Stimulated activated CD4-positive, alpha-beta T cell treated with anti-CD3 and anti-CD28 coated beads, Interleukin-1b, Interleukin-23, amount 100 ng/mL, for 1 hour (primary cell): ENCODE measurements around the gene FPR2.
"Not testable (repeated sequence)": the region's sequence is repeated elsewhere in the genome, so short reads cannot be mapped to it uniquely, and the experiment has no call there.

Source experiments
- DNase-seq, 2 donors: peaks; one replicate each; pipeline ENCODE4 v3.0.0-alpha.2; 2020; ENCODE audit warnings: low read depth in 2 of 2

FPR2 gene

DNA sequence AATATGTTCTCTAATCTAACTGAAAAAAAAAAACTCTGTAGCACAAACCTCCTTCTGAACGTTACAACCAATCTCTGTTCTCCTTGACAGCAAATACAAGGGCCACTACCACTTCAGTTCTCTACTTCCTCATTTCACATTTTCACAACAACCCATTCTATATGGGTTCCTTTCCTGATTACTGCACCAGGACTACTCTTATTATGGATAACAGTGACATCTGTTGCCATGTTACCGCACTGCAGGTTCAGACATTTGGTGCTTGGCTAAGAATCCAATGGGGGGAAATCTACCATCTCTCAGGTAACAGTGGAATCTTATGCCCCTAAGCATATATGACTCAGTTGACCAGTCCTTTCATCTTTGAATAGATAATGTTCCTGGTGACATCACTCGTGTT lies 22.4 kb downstream of the FPR2 start:
- DNase-seq = no peak

DNA sequence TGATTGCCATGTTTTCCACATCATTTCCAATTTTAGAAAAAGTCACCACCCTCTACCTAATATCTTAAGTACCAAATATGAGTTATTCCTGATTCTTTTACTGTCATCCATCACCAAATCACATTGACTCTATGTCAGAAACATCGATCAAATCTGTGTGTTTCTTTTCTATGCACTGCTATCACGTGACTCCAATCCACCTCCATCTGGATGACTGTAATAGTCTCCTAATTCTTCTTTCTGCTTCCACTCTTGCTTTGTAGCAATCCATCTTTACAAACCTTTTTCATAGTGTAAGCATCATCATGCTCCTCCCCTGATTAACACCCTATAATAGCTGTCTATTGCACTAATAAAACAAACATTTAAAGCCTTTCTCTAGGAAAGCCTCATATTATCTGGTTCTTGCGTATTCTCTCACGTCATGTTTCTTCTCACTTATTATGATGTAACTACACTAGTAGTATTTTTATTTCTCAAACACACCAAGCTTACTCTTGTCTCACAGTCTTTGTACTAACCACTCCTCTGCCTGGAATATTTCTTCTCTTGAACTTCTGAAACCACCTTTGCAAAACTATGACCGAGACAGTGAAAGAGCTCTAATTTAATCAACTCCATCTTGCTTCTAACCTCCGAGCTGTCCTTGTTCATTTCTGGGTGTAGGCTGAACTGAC lies 23.3 kb downstream of the FPR2 start:
- DNase-seq = no peak

DNA sequence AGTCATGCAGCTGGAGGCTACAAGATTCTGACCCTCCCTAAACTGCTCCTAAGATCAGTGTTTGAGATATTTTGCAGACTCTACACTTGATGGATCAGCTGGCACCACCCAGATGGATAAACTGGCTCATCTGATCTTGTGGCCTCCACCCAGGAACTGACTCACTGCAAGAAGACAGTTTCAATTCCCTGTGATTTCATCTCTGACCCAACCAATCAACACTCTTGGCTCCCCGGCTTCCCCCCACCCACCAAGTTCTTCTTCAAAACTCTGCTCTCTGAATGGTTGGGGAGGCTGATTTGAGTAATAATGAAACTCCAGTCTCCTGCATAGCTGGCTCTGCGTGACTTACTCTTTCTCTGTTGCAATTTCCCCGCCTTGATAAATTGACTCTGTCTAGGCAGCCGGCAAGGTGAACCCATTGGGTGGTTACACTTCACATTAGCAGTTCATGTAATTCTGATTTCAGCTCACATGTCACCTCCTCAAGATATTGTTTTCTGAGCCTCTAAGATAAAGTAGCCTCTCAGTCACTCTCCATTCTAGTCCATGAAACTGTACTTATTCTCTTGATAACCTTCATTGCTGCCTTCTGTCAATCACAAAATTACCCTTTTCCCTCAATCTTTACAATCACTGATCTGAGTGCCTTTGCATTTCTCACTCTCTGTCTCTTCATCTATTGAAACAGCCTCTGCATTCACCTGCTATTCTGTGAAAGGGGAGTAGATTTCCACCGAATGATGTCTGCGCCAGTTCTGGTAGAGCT lies 24.1 kb downstream of the FPR2 start:
- peak in 1 of 2 donors; percentile 14 for DNase-seq

DNA sequence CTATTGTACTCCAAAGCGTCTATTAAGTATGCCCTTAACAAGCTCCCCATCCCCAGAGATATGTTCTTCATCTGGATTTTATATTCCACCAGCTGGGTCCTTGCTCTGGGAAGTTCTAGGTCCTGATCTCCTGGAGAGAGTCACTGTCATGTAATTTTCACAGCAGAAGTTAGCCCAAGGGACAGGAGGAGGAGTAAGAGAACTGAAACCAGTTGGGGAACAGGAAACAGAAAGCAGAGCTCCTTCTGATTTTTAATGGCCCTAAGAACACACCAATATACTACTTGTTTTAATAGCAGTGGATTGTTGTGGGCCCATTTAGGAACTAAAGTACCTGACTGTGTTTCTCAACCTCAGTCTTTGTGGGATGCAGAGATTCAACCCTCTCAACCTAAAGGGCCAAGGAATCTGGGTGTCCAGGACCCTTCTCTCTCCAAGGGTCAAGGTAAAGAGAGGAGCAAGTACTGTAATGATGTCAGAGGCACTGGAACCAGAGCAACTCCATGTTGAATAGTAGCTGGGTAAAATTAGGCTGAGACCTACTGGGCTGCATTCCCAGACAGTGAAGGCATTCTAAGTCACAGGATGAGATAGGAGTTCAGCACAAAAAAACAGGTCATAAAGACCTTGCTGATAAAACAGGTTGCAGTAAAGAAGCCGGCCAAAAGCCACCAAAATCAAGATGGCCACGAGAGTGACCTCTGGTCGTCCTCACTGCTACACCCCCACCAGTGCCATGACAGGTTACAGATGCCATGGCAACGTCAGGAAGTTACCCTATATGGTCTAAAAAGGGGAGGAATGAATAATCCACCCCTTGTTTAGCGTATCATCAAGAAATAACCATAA lies 25.9 kb downstream of the FPR2 start:
- DNase-seq = no peak

DNA sequence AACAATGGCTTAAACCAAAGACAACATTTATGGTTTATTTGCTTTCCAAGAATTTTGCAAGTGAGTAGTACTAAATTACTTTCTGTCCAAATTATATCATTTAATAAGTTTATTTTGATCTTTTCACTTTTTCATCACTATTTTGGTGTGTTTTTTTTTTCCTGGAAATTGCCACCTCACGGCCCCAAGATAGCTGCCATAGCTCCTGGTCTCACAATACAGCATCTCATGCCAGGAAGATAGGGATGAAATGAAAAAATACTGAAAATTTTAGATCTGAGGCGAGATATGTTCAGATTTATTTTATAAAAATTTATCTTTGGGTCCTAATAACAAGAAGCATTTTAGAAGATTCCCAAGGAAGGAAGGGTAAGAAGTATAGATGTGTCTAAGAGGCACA lies 27.0 kb downstream of the FPR2 start:
- no peak for DNase-seq

- no peak for DNase-seq
Measured at GRCh38 chr19:51789061-51789795, 28.2 kb downstream of the FPR2 start.

GRCh38 chr19:51792932-51793331 lies 32.0 kb downstream of the FPR2 start:
- DNase-seq = no peak

GRCh38 chr19:51793994-51794393 lies 33.0 kb downstream of the FPR2 start:
- DNase-seq = no peak

DNA sequence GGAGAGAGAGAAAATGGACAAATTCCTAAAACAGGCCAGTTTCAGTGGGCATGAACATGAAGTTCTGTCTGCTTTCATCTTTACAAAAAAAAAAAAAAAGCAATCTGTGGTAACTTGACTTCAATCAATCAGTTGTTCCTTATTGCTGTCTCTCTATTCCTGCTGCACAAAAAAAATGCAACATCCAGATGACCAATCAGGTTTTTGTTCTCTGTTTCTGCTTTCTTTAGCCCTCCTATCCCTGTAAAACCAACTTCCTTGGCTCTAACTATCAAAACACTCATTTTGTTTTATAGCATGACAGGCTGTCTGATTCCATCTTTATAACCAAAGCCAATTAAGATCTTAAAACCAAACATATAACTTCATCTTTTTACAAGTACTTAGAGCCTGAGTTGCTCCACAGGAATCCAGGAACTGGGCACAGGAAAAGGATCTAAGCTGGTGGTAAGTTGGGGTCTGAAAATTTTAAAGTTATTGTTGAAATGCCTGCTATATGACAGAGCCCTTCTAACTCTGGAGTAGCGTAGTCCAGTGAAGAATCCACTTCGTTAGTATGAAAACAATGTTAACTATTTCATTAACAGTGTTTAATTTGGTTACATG lies 34.0 kb downstream of the FPR2 start, which contains the start of gene FPR3:
FPR3 (plus strand) TSS at position 273 of the 606 bp plus-strand sequence. CDS start 28,592 bp downstream, outside the sequence.
- DNase-seq = no peak

GRCh38 chr19:51796195-51796679 lies 35.3 kb downstream of the FPR2 start:
- DNase-seq = no peak

DNA sequence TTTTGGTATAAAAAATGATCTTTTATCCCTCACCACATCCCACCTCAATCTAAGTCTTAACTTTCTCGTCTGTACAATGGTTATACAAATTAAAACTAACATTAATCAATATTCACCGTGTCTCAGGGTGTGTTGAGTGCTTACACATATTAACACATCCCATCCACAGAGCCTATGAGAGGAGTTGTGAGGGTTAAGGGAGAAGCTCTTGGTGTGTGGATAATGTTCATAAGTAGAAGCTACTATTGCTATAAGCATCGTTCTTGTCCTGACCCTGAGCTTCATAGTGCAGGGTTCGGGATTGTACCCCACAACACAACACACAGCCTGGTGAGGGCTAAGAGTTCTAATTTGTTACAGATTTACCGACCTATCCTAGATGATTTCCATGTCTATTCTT lies 36.5 kb downstream of the FPR2 start:
- no peak for DNase-seq

GRCh38 chr19:51798062-51798461 lies 37.1 kb downstream of the FPR2 start:
- DNase-seq = no peak

DNA sequence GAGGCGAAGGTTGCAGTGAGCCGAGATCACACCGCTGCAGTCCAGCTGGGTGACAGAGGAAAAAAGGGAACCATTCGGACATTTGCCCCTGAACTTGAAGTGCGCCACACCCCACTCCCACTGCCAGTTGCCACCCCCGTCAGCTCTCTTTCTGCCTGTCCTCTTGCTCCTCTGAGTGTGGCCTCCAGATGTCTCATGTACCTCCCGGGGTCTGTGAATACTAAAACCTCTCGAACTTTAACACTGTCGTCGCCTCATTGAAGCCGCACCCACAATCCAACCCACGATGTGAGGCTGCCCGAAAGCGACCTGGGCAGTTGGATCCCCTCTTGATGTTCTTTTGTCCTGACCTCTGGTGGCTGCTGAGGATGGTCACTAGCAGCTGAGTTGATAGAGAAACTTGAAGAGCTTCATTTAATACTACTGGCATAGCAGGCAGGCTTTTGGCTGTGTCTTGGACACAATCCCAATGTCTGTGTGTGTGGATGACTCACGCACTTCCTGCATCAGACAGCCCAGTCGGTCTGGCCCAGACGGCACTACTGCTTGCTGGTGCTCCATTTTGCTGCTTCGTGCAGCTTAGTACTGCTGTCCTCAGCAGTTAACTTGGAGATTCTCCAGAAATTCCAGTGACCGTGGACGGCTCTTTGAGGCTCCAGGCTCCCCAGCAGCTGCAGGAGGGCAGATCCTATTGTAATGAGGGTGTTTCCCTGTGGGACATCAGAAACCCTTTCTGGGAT lies 38.2 kb downstream of the FPR2 start:
- no peak for DNase-seq

DNA sequence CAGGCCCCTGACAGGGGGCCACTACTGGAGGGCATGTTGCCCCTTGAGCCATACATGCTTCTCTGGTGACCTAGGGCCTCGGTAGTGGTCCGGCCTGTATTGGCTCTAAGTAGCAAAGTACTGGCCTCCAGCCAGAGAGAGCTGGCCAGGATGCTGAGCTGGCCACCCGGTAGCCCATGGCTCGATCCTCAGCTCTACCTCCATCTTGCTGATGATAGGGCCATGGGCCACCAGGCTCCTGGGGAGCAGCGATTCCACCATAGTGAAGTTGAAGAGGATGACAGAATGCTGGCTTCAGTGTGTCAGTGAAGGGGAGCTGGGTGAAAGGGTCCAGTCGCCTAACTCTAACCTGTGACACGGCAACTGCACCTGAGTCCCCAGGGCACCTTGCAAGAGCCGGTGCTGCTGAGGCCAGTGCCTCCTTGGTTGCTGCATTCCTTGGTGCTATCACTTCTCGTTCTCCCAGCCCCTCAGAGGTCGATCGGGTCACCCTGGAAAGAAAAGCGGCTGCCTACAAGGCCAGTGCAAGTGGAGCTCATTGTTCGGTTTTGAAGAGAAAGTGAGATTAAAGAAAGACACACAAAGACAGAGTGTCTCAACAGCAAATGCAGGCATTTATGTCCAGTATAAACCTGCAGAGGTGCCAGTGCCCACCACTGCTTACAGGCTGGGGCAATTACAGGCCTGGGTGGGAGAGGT lies 38.9 kb downstream of the FPR2 start:
- no peak for DNase-seq

DNA sequence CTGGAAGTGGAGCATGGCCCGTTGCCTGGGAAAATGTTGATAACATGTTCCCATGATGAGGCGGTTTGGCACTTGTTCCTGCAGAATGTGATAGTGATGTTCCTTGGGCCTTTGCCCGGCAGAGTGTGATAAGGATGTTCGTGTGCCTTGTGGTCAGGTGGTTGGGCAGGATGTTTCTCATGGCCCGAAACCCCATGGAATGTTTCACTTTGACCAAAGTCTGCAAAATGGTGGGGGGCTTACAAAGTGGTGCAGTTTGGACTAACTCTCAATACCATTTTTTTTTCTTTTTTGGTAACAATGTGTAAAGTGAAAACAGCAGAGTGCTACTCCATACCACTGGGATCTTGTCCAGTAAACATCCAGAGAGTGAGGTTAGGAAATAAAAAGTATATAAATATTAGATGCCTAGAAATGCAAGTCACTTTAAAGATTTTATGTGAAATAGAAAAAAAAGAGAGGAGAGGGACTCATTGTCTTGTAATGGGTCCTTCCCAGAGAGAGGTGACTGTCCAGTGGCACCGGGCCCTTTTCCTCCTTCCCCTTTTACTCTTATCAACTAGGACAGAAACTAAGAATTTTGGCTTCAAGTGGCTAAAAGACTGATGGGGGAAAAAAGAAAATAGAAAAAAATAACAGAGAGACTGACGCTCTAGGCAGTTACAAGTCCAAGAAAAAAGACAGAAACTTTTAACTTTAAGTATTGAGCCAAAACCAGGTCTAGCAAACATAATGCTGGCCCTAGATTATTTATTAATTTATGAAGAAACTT lies 39.7 kb downstream of the FPR2 start:
- no peak for DNase-seq

DNA sequence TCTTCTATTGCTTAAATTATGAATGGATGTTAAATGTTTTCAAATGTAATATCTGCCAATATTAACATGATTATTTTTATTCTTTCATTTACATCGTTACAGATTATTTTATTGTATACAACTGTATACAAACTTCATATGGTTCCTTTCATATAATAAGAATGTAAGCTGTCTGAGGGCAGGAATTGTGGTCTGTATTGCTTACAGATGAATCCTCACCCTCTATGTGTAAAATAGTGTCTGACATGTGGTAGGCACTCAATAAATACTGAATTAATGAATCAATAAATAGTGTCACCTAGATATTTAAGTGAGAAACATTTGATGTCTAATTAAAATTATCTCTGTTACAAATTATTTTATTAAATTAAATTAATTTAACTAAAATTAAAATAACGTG lies 41.8 kb downstream of the FPR2 start:
- DNase-seq = no peak

GRCh38 chr19:51803519-51803918 lies 42.5 kb downstream of the FPR2 start:
- DNase-seq = no peak

DNA sequence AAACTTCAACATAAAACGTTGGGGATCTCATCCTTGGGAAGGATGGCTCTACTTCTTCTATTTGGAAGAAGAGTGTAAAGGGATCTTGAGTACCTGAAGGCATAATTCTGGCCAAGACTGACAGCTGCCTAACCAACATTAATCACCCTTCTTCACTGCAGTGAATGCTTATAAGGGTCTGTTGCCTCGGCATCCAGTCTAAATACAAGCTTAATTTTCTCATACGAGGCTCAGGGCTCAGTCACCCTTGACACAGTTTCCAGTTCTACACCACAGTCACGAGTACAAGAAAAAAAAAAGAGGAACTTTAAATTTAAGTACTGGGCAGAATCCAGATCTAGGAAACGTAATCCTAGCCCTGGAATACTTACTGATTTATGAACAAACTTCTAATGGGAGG lies 43.0 kb downstream of the FPR2 start:
- DNase-seq = no peak

GRCh38 chr19:51804789-51805188 lies 43.8 kb downstream of the FPR2 start:
- not testable (repeated sequence) for DNase-seq
